GM12878 (cell line): ENCODE data around the gene ITGA3. TPM values are rescaled to one million over a fixed set of nuclear protein-coding genes. Genes with fewer than 3 reads are reported as not detected.

Experiments
- ATAC-seq: fragments of 200-7000 bp; cut with Tn5 transposase; 3 replicates; pipeline ENCODE4 v1.9.1; 2020; ENCODE audit warnings: mild to moderate bottlenecking, moderate library complexity
- BruUV-seq: library from RNA; stranded (reverse); fragments of 400-500 nt; replicated peaks from 2 replicates; lab custom pipeline; 2021; lab: Mats Ljungman, UMichigan
- CTCF ChIA-PET: fragments of 300-600 bp; sonication (Branson Sonifier 250); formaldehyde crosslinking; extraction: SDS; loops from one replicate; lab custom pipeline; 2021; ENCODE audit warnings: inconsistent platforms; lab: Yijun Ruan, JAX
- POLR2A ChIA-PET: fragments of 350-600 bp; formaldehyde crosslinking; extraction: SDS; loops from one replicate; lab custom pipeline; 2021; ENCODE audit warnings: inconsistent platforms; lab: Charles Lee
- RAD21 ChIA-PET: fragments of 300-600 bp; sonication (Branson Sonifier 250); formaldehyde crosslinking; loops from one replicate; lab custom pipeline; 2023; ENCODE audit warnings: antibody characterized with exemption; ENCODE audit not compliant: unreplicated experiment; lab: Charles Lee
- SMC1A ChIA-PET: fragments of 300-600 bp; sonication (Branson Sonifier 250); formaldehyde crosslinking; loops from one replicate; lab custom pipeline; 2023; ENCODE audit not compliant: unreplicated experiment, uncharacterized antibody; lab: Charles Lee
- DNase-seq: peaks from one replicate; pipeline ENCODE4 v3.0.0-alpha.2; 2011; ENCODE audit warnings: low read depth, low spot score
- FAIRE-seq: peaks from 3 replicates; lab custom pipeline; 2011; peaks lifted over from hg19 to GRCh38; lab: Jason Lieb, UNC
- H2AFZ ChIP-seq: 2 replicates; pipeline ENCODE4 v1.6.0; 2011; ENCODE audit warnings: low read depth, low read length, control low read depth; ENCODE audit not compliant: control insufficient read depth
- H3K27ac ChIP-seq: 2 replicates; pipeline ENCODE4 v1.5.1; 2011; ENCODE audit warnings: control low read depth; ENCODE audit not compliant: control insufficient read depth, insufficient read depth
- H3K27me3 ChIP-seq, 2 experiments: replicated peaks in 1 of 2; 2 replicates each; pipeline versions ENCODE4 v1.6.0 to v1.6.1; 2011; ENCODE audit warnings: low read length in 1 of 2; ENCODE audit not compliant: control insufficient read depth in 2 of 2, insufficient read depth in 2 of 2
- H3K36me3 ChIP-seq, 2 experiments: 2 replicates each; pipeline ENCODE4 v1.5.1; 2011; ENCODE audit warnings: low read length in 1 of 2; ENCODE audit not compliant: control insufficient read depth in 2 of 2, insufficient read depth in 2 of 2
- H3K4me1 ChIP-seq: 2 replicates; pipeline ENCODE4 v1.6.1; 2011; ENCODE audit warnings: mild to moderate bottlenecking, low read length, moderate library complexity, mixed read lengths; ENCODE audit not compliant: control insufficient read depth, insufficient read depth
- H3K4me2 ChIP-seq: 2 replicates; pipeline ENCODE4 v1.6.0; 2011; ENCODE audit warnings: control low read depth; ENCODE audit not compliant: control insufficient read depth, insufficient read depth
- H3K4me3 ChIP-seq: fragments of 200-600 bp; sonication (generic); 2 replicates; pipeline ENCODE4 v1.5.1; 2016
- H3K79me2 ChIP-seq: 2 replicates; pipeline ENCODE4 v1.6.0; 2011; ENCODE audit warnings: low read length; ENCODE audit not compliant: control insufficient read depth, insufficient read depth
- H3K9ac ChIP-seq: 2 replicates; pipeline ENCODE4 v1.8.0; 2011; ENCODE audit warnings: low read length, control low read depth, mixed read lengths; ENCODE audit not compliant: control insufficient read depth, insufficient read depth
- H3K9me3 ChIP-seq: replicated peaks from 3 replicates; pipeline ENCODE4 v1.5.1; 2011; ENCODE audit warnings: mild to moderate bottlenecking, low read length; ENCODE audit not compliant: control insufficient read depth, insufficient read depth
- H4K20me1 ChIP-seq: 2 replicates; pipeline ENCODE4 v1.6.0; 2011; ENCODE audit not compliant: control insufficient read depth, insufficient read depth
- BCL3 ChIP-seq: IDR thresholded peaks from 2 replicates; pipeline ENCODE4 v1.6.1; 2011; ENCODE audit warnings: borderline replicate concordance, low read depth, mild to moderate bottlenecking, moderate library complexity, low read length; ENCODE audit not compliant: insufficient read depth, poor library complexity, severe bottlenecking
- WGBS: methylation state at CpG from one replicate; pipeline ENCODE4 v1.1.6; 2016; ENCODE audit warnings: low lambda C conversion rate; ENCODE audit not compliant: insufficient replicate concordance, insufficient coverage; ENCODE audit errors: missing lambda C conversion rate; 5-methylcytosine and 5-hydroxymethylcytosine counted together
- in situ Hi-C: fragments of 300-500 bp; cut with MboI; formaldehyde crosslinking; loops from 9 replicates; pipeline ENCODE4 v1.14.3; 2018; ENCODE audit warnings: mixed read lengths
- intact Hi-C: fragments of 100-400 bp; cut with micrococcal nuclease; formaldehyde crosslinking; loops from one replicate; pipeline ENCODE4 v1.14.2; 2022; ENCODE audit not compliant: unreplicated experiment
- polyA plus RNA-seq, 11 experiments: library from polyadenylated mRNA; depleted of rRNA in 4 of 11; unstranded in 6 of 11; stranded (reverse) in 5 of 11; fragments of >200 nt; fragmentation: Nextera tagmentation in 4 of 11; fragmentation: Illumina TruSeq in 1 of 11; extraction: Ambion mirVana in 4 of 11; extraction: Trizol in 1 of 11; gene quantifications; 1 replicate in 1 of 11; 2 replicates in 10 of 11; pipeline versions ENCODE4 v1.2.1 to v1.2.3, GENCODE V29; 2011 to 2016; ENCODE audit warnings: inconsistent platforms in 2 of 11, missing spikeins in 2 of 11, low read depth in 1 of 11
- total RNA-seq, 4 experiments: library from RNA; depleted of rRNA in 3 of 4; stranded (reverse); fragments of >200 nt in 3 of 4; fragmentation: Illumina TruSeq in 1 of 4; extraction: Trizol in 1 of 4; gene quantifications; 2 replicates each; pipeline versions ENCODE4 v1.2.1 to v1.2.3, GENCODE V29; 2013 to 2021
- TF ChIP-seq, protein P1 (sequence below): fragments of 450-650 bp; IDR thresholded peaks from 2 replicates; pipeline ENCODE4 v1.6.1; 2016; ENCODE audit warnings: mild to moderate bottlenecking

ITGA3 gene
- total and polyA plus RNA-seq, 10 of the 15 experiments (the other 5 are each of a cell fraction or from before 2014, with no cell fraction given) = 0.29 to 13.4 (median 6.6) TPM

DNA sequence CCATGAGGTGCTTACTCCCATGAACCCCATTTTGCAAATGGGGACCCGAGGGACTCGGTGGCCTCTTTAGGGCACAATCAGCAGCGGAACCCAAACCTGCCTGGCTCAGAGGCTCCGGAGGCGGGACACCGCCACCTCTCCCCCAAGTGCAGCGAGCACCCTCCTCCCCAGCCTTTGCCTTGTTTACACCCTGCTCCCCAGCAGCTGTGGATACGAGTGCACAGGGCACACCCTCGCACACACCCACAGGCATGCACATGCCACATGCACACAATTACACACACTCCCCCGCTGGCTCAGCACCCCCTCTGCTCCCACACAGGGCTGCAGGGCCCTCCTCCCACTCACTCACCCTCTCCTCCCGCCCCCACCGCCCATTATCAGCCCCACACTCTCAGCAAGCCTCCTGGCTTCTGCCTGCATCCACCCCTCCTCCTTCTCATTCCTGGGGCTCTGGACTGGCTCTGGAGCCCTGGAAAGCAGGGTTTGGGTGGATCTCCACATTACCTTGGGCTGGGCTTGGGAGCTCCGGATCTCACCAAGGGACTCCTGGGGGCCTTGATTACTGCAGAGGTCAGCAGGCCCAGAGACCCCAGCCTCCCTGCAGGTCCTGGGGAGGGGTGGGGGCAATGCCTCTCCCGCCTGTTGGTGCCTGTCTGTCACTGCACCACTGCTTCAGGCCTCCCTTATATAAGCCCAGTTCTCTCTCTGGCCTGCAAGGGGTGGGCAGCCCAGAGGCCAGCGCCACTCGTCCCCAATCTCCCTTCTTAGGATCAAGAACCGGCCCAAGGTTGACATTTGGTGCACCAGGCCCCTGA lies 45.6 kb downstream of the ITGA3 start:
- Histone ChIP-seq H3K9ac (no peak overlapping the region), H3K4me1 (peaks cover 3% of the 10 kb centered on the region; the same call in 1 of the 2 replicates), H3K4me3 (no peak overlapping the region), H3K27ac (no peak overlapping the region), H3K36me3 (no peaks in the 10 kb centered on the region; a peak in 1 of 4 replicates), H2AFZ (no peak overlapping the region), H3K9me3 (no peaks in the 10 kb centered on the region), H3K27me3 (no peaks in the 10 kb centered on the region), H4K20me1 (no peaks in the 10 kb centered on the region), H3K79me2 (no peaks in the 10 kb centered on the region), H3K4me2 (no peak overlapping the region)
- intact Hi-C loops (no loop called here), in situ Hi-C loops (no loop called here)
- ChIA-PET SMC1A (no interaction called here), CTCF (interaction anchor here (1.8 kb wide), 1 partner anchor 13 kb away, joined by 10 read pairs; no protein-coding TSS in a partner anchor), RAD21 (no interaction called here), POLR2A (no interaction called here)
- no TSS peak for BruUV-seq
- ATAC-seq (no peak), DNase-seq (no peak), FAIRE-seq (no peak)
- TF ChIP-seq, protein P1, sequence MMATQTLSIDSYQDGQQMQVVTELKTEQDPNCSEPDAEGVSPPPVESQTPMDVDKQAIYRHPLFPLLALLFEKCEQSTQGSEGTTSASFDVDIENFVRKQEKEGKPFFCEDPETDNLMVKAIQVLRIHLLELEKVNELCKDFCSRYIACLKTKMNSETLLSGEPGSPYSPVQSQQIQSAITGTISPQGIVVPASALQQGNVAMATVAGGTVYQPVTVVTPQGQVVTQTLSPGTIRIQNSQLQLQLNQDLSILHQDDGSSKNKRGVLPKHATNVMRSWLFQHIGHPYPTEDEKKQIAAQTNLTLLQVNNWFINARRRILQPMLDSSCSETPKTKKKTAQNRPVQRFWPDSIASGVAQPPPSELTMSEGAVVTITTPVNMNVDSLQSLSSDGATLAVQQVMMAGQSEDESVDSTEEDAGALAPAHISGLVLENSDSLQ = no peak
- peak; percentile 90 for TF ChIP-seq BCL3
- WGBS = 75% methylated on average over 17 of the region's 17 CpGs
